GM19238 (cell line): ENCODE measurements around the gene YWHAH.
A peak's percentile ranks its signal among the peaks of the same experiment; 100 is the strongest.

Experiments
- DNase-seq: peaks from one replicate; pipeline ENCODE4 v3.0.0; 2011; ENCODE audit warnings: low spot score; ENCODE audit not compliant: insufficient read length

YWHAH gene

GRCh38 chr22:31943978-31944699 is at the start of gene YWHAH:
Gene YWHAH (plus strand): TSS chr22:31944535. CDS start chr22:31944734, 199 bp downstream.
- peak; percentile 91 for DNase-seq

GRCh38 chr22:31895411-31896123 is 48.8 kb upstream of the YWHAH start:
- no peak for DNase-seq

- DNase-seq, result no peak
These were observed 47.9 kb upstream of the YWHAH start for GRCh38 chr22:31896472-31896871.

GRCh38 chr22:31897842-31898805 is 46.2 kb upstream of the YWHAH start:
- no peak for DNase-seq

GRCh38 chr22:31898926-31899325 is 45.4 kb upstream of the YWHAH start:
- no peak for DNase-seq

GRCh38 chr22:31899669-31900068 is 44.7 kb upstream of the YWHAH start:
- no peak for DNase-seq

GRCh38 chr22:31901388-31902137 is 42.8 kb upstream of the YWHAH start:
- DNase-seq, result no peak

GRCh38 chr22:31904651-31905050 is 39.7 kb upstream of the YWHAH start:
- DNase-seq, result no peak

GRCh38 chr22:31905356-31905755 is 39.0 kb upstream of the YWHAH start:
- DNase-seq, result no peak

- no peak for DNase-seq
These were observed 38.2 kb upstream of the YWHAH start for GRCh38 chr22:31906086-31906485.

- DNase-seq, result no peak
These were observed 37.8 kb upstream of the YWHAH start for GRCh38 chr22:31906569-31906968.

- DNase-seq, result no peak
These were observed 34.4 kb upstream of the YWHAH start for GRCh38 chr22:31909977-31910376.

GRCh38 chr22:31911565-31912406 is 32.5 kb upstream of the YWHAH start:
- DNase-seq, result no peak

- no peak for DNase-seq
These were observed 32.0 kb upstream of the YWHAH start for GRCh38 chr22:31912407-31912743.

- no peak for DNase-seq
These were observed 28.7 kb upstream of the YWHAH start for GRCh38 chr22:31915586-31915985.

GRCh38 chr22:31917227-31917921 is 27.0 kb upstream of the YWHAH start:
- DNase-seq, result peak; percentile 60

GRCh38 chr22:31919730-31920129 is 24.6 kb upstream of the YWHAH start:
- DNase-seq, result no peak

GRCh38 chr22:31920306-31920705 is 24.0 kb upstream of the YWHAH start:
- no peak for DNase-seq

- DNase-seq, result no peak
These were observed 23.2 kb upstream of the YWHAH start for GRCh38 chr22:31921106-31921505.

GRCh38 chr22:31922534-31922933 is 21.8 kb upstream of the YWHAH start:
- no peak for DNase-seq
